Mesenchymal stem cell (in vitro differentiated cells and primary cell): ENCODE data around the gene ACYP2.

Experiments
- DNase-seq: peaks from one replicate; pipeline ENCODE4 v3.0.0-alpha.2; 2013
- H2AFZ ChIP-seq: one replicate; pipeline ENCODE4 v1.6.1; 2013; ENCODE audit warnings: low read depth, mild to moderate bottlenecking, control low read depth, inconsistent platforms, low read length, moderate library complexity
- H2AK5ac ChIP-seq: 2 replicates; pipeline ENCODE4 v1.6.1; 2013; ENCODE audit warnings: low read length, moderate library complexity, mild to moderate bottlenecking, inconsistent platforms; ENCODE audit not compliant: severe bottlenecking
- H2BK120ac ChIP-seq: one replicate; pipeline ENCODE4 v1.6.1; 2013; ENCODE audit warnings: low read depth, mild to moderate bottlenecking, inconsistent platforms, low read length, moderate library complexity
- H2BK12ac ChIP-seq, 2 experiments: one replicate each; pipeline ENCODE4 v1.6.1; 2013; ENCODE audit warnings: inconsistent platforms in 2 of 2, low read length in 2 of 2, mild to moderate bottlenecking in 2 of 2, moderate library complexity in 2 of 2, control low read depth in 1 of 2
- H2BK15ac ChIP-seq: one replicate; pipeline ENCODE4 v1.6.1; 2013; ENCODE audit warnings: mild to moderate bottlenecking, low read depth, inconsistent platforms; ENCODE audit not compliant: poor library complexity, severe bottlenecking
- H2BK5ac ChIP-seq: 2 replicates; pipeline ENCODE4 v1.6.1; 2013; ENCODE audit warnings: low read depth, mild to moderate bottlenecking, low read length, control low read depth, inconsistent platforms; ENCODE audit not compliant: poor library complexity, severe bottlenecking
- H3K14ac ChIP-seq, 2 experiments: one replicate each; pipeline ENCODE4 v1.6.1; 2013; ENCODE audit warnings: inconsistent platforms in 2 of 2, low read length in 2 of 2, control low read depth in 1 of 2, mild to moderate bottlenecking in 1 of 2, moderate library complexity in 1 of 2
- H3K18ac ChIP-seq, 2 experiments: one replicate each; pipeline ENCODE4 v1.6.1; 2013; ENCODE audit warnings: inconsistent platforms in 2 of 2, low read length in 2 of 2, control low read depth in 1 of 2, low read depth in 1 of 2, mild to moderate bottlenecking in 1 of 2
- H3K23ac ChIP-seq, 2 experiments: one replicate each; pipeline ENCODE4 v1.6.1; 2013; ENCODE audit warnings: inconsistent platforms in 2 of 2, low read length in 2 of 2, mild to moderate bottlenecking in 2 of 2, moderate library complexity in 2 of 2, control low read depth in 1 of 2
- H3K27ac ChIP-seq: 2 replicates; pipeline ENCODE4 v1.5.1; 2013; ENCODE audit warnings: mild to moderate bottlenecking, moderate library complexity, low read length, control low read depth, inconsistent platforms; ENCODE audit not compliant: poor library complexity, severe bottlenecking
- H3K27me3 ChIP-seq, 2 experiments: 2 replicates each; pipeline versions ENCODE4 v1.6.1 to v1.7.0; 2013; ENCODE audit warnings: low read length in 2 of 2, mild to moderate bottlenecking in 2 of 2, moderate library complexity in 2 of 2, control low read depth in 1 of 2, inconsistent platforms in 1 of 2; ENCODE audit not compliant: control insufficient read depth in 1 of 2, insufficient read depth in 1 of 2
- H3K36me3 ChIP-seq, 2 experiments: 2 replicates each; pipeline versions ENCODE4 v1.6.1 to v1.7.0; 2013; ENCODE audit warnings: low read length in 2 of 2, control low read depth in 1 of 2, inconsistent platforms in 1 of 2, low read depth in 1 of 2, mild to moderate bottlenecking in 1 of 2; ENCODE audit not compliant: insufficient read depth in 2 of 2, control insufficient read depth in 1 of 2
- H3K4ac ChIP-seq, 2 experiments: one replicate each; pipeline ENCODE4 v1.6.1; 2013; ENCODE audit warnings: inconsistent platforms in 2 of 2, low read length in 2 of 2, mild to moderate bottlenecking in 2 of 2, moderate library complexity in 2 of 2, control low read depth in 1 of 2, low read depth in 1 of 2
- H3K4me1 ChIP-seq: 2 replicates; pipeline ENCODE4 v1.6.1; 2013; ENCODE audit warnings: low read depth, low read length, control low read depth; ENCODE audit not compliant: control insufficient read depth, insufficient read depth
- H3K4me2 ChIP-seq: 2 replicates; pipeline ENCODE4 v1.6.1; 2013; ENCODE audit warnings: low read length, mild to moderate bottlenecking, inconsistent platforms; ENCODE audit not compliant: poor library complexity, severe bottlenecking
- H3K4me3 ChIP-seq, 2 experiments: 2 replicates each; pipeline versions ENCODE4 v1.5.1 to v1.7.0; 2013; ENCODE audit warnings: low read length in 2 of 2, mild to moderate bottlenecking in 2 of 2, control low read depth in 1 of 2, low read depth in 1 of 2; ENCODE audit not compliant: insufficient read depth in 1 of 2
- H3K79me1 ChIP-seq: replicated peaks from 2 replicates; pipeline ENCODE4 v1.6.1; 2013; ENCODE audit warnings: mild to moderate bottlenecking, control low read depth, low read length, inconsistent platforms; ENCODE audit not compliant: poor library complexity, severe bottlenecking
- H3K9ac ChIP-seq: 2 replicates; pipeline ENCODE4 v1.7.0; 2013; ENCODE audit warnings: mild to moderate bottlenecking, low read length, moderate library complexity
- H3K9me3 ChIP-seq: 2 replicates; pipeline ENCODE4 v1.7.0; 2013; ENCODE audit warnings: mild to moderate bottlenecking, low read length; ENCODE audit not compliant: control insufficient read depth
- H4K8ac ChIP-seq: one replicate; pipeline ENCODE4 v1.6.1; 2013; ENCODE audit warnings: inconsistent platforms, mild to moderate bottlenecking, low read length, moderate library complexity
- H4K91ac ChIP-seq: one replicate; pipeline ENCODE4 v1.6.1; 2013; ENCODE audit warnings: mild to moderate bottlenecking, low read length, inconsistent platforms
- WGBS: methylation state at CpG from one replicate; pipeline ENCODE4 v1.1.7; 2013; ENCODE audit warnings: mixed read lengths; 5-methylcytosine and 5-hydroxymethylcytosine counted together

The ACYP2 gene

DNA sequence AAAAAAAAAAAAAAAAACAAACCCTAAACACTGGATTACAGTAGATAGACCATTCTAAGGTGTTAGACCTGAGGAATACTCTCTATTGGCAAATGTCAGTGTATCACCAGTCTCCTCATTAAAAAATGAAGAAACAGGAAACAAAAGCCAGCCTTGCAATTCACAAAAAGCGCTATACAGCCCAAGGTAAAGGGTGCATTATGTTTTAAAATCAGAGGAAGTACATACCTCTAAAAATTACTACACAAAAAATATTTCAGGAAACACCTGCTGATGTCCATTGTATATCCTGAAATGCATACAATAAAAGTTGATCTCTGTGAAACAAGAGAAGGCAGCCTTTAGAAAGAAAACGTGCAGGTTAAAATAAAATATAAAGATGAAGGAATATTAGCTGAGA, 195.5 kb downstream of the ACYP2 start:
- Histone ChIP-seq H4K8ac (no peak overlapping the region), H3K36me3 (no peaks in the 10 kb centered on the region), H3K4me2 (no peak overlapping the region), H2BK5ac (no peak overlapping the region), H3K23ac (no peak overlapping the region), H2AK5ac (no peak overlapping the region), H2BK120ac (no peak overlapping the region), H3K14ac (no peak overlapping the region), H3K79me1 (no peaks in the 10 kb centered on the region), H2AFZ (no peak overlapping the region), H3K4me3 (no peak overlapping the region), H3K27ac (no peak overlapping the region), H2BK12ac (no peak overlapping the region), H3K4ac (no peak overlapping the region), H3K18ac (no peak overlapping the region), H3K27me3 (no peaks in the 10 kb centered on the region), H3K9me3 (no peaks in the 10 kb centered on the region), H3K9ac (no peak overlapping the region), H4K91ac (no peak overlapping the region), H3K4me1 (peaks cover 2% of the 10 kb centered on the region), H2BK15ac (no peak overlapping the region)
- no peak for DNase-seq
- 80% methylated on average over 1 of the region's 2 CpGs for WGBS

- Histone ChIP-seq H3K4me2 (no peak overlapping the region), H3K27ac (no peak overlapping the region), H3K27me3 (no peaks in the 10 kb centered on the region), H4K91ac (no peak overlapping the region), H2AFZ (no peak overlapping the region), H3K23ac (no peak overlapping the region), H2BK15ac (no peak overlapping the region), H2BK5ac (no peak overlapping the region), H3K9ac (no peak overlapping the region), H3K18ac (no peak overlapping the region), H3K36me3 (no peaks in the 10 kb centered on the region), H3K4ac (no peak overlapping the region), H3K4me1 (peaks cover 2% of the 10 kb centered on the region), H3K14ac (no peak overlapping the region), H3K9me3 (no peaks in the 10 kb centered on the region), H3K79me1 (no peaks in the 10 kb centered on the region), H2BK120ac (no peak overlapping the region), H2AK5ac (no peak overlapping the region), H3K4me3 (no peak overlapping the region), H2BK12ac (no peak overlapping the region), H4K8ac (no peak overlapping the region)
- no peak for DNase-seq
- WGBS, result 93% methylated on average over 10 of the region's 10 CpGs
Observed at GRCh38 chr2:54313147-54313546, 197.7 kb downstream of the ACYP2 start.

- H3K18ac ChIP-seq, result no peak overlapping the region
- H2AK5ac ChIP-seq, result no peak overlapping the region
- H3K4me3 ChIP-seq, result no peak overlapping the region
- no peak overlapping the region for H3K23ac ChIP-seq
- no peak overlapping the region for H2BK15ac ChIP-seq
- H3K14ac ChIP-seq, result no peak overlapping the region
- no peak overlapping the region for H3K4ac ChIP-seq
- H4K91ac ChIP-seq, result no peak overlapping the region
- DNase-seq, result no peak
- H2BK5ac ChIP-seq, result no peak overlapping the region
- no peaks in the 10 kb centered on the region for H3K27me3 ChIP-seq
- H2BK120ac ChIP-seq, result no peak overlapping the region
- H3K27ac ChIP-seq, result no peak overlapping the region
- no peak overlapping the region for H2AFZ ChIP-seq
- WGBS, result 95% methylated on average over 2 of the region's 2 CpGs
- no peaks in the 10 kb centered on the region for H3K4me1 ChIP-seq
- H3K9ac ChIP-seq, result no peak overlapping the region
- no peak overlapping the region for H3K4me2 ChIP-seq
- H3K36me3 ChIP-seq, result no peaks in the 10 kb centered on the region
- H3K9me3 ChIP-seq, result no peaks in the 10 kb centered on the region
- H3K79me1 ChIP-seq, result no peaks in the 10 kb centered on the region
- H4K8ac ChIP-seq, result no peak overlapping the region
- H2BK12ac ChIP-seq, result no peak overlapping the region
Observed at GRCh38 chr2:54317973-54318372, 202.6 kb downstream of the ACYP2 start.

- peak overlapping the region in 1 of 2 experiments; percentile 76 for H2BK12ac ChIP-seq
- no peak overlapping the region for H2AFZ ChIP-seq
- no peak overlapping the region for H3K4me2 ChIP-seq
- 86% methylated on average over 8 of the region's 8 CpGs for WGBS
- H3K9me3 ChIP-seq, result no peaks in the 10 kb centered on the region
- no peak overlapping the region for H4K8ac ChIP-seq
- no peak overlapping the region for H2BK15ac ChIP-seq
- H4K91ac ChIP-seq, result no peak overlapping the region
- H3K4ac ChIP-seq, result no peak overlapping the region
- no peak overlapping the region for H2BK120ac ChIP-seq
- H3K27ac ChIP-seq, result no peak overlapping the region
- DNase-seq, result peak; percentile 12
- no peaks in the 10 kb centered on the region for H3K4me1 ChIP-seq
- no peak overlapping the region for H2BK5ac ChIP-seq
- no peaks in the 10 kb centered on the region for H3K36me3 ChIP-seq
- no peak overlapping the region for H3K14ac ChIP-seq
- H3K18ac ChIP-seq, result no peak overlapping the region
- no peak overlapping the region for H3K23ac ChIP-seq
- H3K4me3 ChIP-seq, result no peak overlapping the region
- H2AK5ac ChIP-seq, result no peak overlapping the region
- no peaks in the 10 kb centered on the region for H3K79me1 ChIP-seq
- no peaks in the 10 kb centered on the region for H3K27me3 ChIP-seq
- no peak overlapping the region for H3K9ac ChIP-seq
Observed at GRCh38 chr2:54318821-54319220, 203.4 kb downstream of the ACYP2 start.
